Measurements from ENCODE around the gene HPCAL4. TPM values are rescaled to one million over a fixed set of nuclear protein-coding genes. Genes with fewer than 3 reads are reported as not detected.

HPCAL4 gene
- total RNA-seq, 4 donors from 2014 or later = 0.13 to 0.33 TPM; not detected in 2

GRCh38 chr1:39679821-39680220, 11.4 kb downstream of the HPCAL4 start:
- intact Hi-C loops (cut with DNase I) = no loop called here
- 85% methylated on average over 2 of the region's 2 CpGs for WGBS
- no peak for DNase-seq (ENCODE audit: extremely low spot score)
- peaks cover 0 to 42% (median 5%) of the 10 kb centered on the region in 4 donors for H3K27me3 ChIP-seq
- no peak overlapping the region for H3K27ac ChIP-seq (replicated peaks in 1 of 4)
- no peaks in the 10 kb centered on the region for H3K9me3 ChIP-seq
- TF ChIP-seq POLR2A (IDR thresholded peaks at IDR 0.05; ENCODE audit: low read depth) (no peak), EP300 (IDR thresholded peaks at IDR 0.05) (no peak), CTCF (IDR thresholded peaks at IDR 0.05) (no peak), POLR2AphosphoS5 (IDR thresholded peaks at IDR 0.05) (no peak)
- no peaks in the 10 kb centered on the region for H3K4me1 ChIP-seq
- no peak overlapping the region for H3K4me3 ChIP-seq
- no peaks in the 10 kb centered on the region for H3K36me3 ChIP-seq

DNA sequence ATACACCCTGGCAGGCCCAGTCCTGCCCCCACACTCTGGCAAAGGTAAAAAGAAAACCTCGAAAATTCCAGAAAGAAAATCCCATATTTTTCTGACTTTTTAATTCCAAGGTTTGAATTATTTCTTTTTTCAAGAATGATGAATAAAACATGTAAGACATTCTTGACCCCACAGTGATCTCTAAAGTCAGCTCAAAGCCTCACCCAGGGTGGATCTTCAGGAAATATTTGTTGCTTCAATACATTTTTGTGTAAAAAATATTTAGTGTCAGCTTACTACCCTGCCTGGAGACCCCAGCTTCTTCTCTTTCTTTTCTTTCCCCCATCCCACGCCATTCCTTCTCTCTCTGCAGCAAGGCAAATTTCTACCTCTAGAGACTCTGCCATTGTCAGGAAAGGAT, 12.3 kb downstream of the HPCAL4 start:
- Histone ChIP-seq H3K9me3 (no peaks in the 10 kb centered on the region), H3K4me3 (no peak overlapping the region), H3K4me1 (no peaks in the 10 kb centered on the region), H3K36me3 (no peaks in the 10 kb centered on the region), H3K27me3 (peaks cover 0 to 32% (median 3%) of the 10 kb centered on the region in 4 donors), H3K27ac (replicated peaks in 1 of 4) (no peak overlapping the region)
- intact Hi-C loops (cut with DNase I) = no loop called here
- TF ChIP-seq POLR2AphosphoS5 (IDR thresholded peaks at IDR 0.05) (no peak), EP300 (IDR thresholded peaks at IDR 0.05) (no peak)
- no peak for DNase-seq (ENCODE audit: extremely low spot score)
- WGBS = 85% methylated on average over 2 of the region's 2 CpGs

GRCh38 chr1:39677645-39678044, 13.6 kb downstream of the HPCAL4 start:
- no peak overlapping the region for H3K4me3 ChIP-seq
- no peaks in the 10 kb centered on the region for H3K36me3 ChIP-seq
- peaks cover 0 to 1% (median under 1%) of the 10 kb centered on the region in 4 donors for H3K4me1 ChIP-seq
- no peak for DNase-seq (ENCODE audit: extremely low spot score)
- 76% methylated on average over 4 of the region's 4 CpGs for WGBS
- H3K27me3 ChIP-seq = peaks cover 0 to 25% (median under 1%) of the 10 kb centered on the region in 4 donors
- intact Hi-C loops (cut with DNase I) = no loop called here
- TF ChIP-seq POLR2AphosphoS5 (IDR thresholded peaks at IDR 0.05) (no peak), EP300 (IDR thresholded peaks at IDR 0.05) (no peak), POLR2A (IDR thresholded peaks at IDR 0.05; ENCODE audit: low read depth) (no peak), CTCF (IDR thresholded peaks at IDR 0.05) (no peak)
- no peak overlapping the region for H3K27ac ChIP-seq (replicated peaks in 1 of 4)
- no peaks in the 10 kb centered on the region for H3K9me3 ChIP-seq

GRCh38 chr1:39676948-39677548, 14.2 kb downstream of the HPCAL4 start:
- intact Hi-C loops (cut with DNase I) = no loop called here
- H3K27me3 ChIP-seq = peaks cover 0 to 25% (median 3%) of the 10 kb centered on the region in 4 donors
- no peak for DNase-seq (ENCODE audit: extremely low spot score)
- TF ChIP-seq POLR2A (IDR thresholded peaks at IDR 0.05; ENCODE audit: low read depth) (no peak), EP300 (IDR thresholded peaks at IDR 0.05) (no peak), POLR2AphosphoS5 (IDR thresholded peaks at IDR 0.05) (no peak), CTCF (IDR thresholded peaks at IDR 0.05) (no peak)
- no peak overlapping the region for H3K27ac ChIP-seq (replicated peaks in 1 of 4)
- H3K36me3 ChIP-seq = no peaks in the 10 kb centered on the region
- H3K4me3 ChIP-seq = no peak overlapping the region
- H3K4me1 ChIP-seq = peaks cover 4 to 7% (median 6%) of the 10 kb centered on the region in 4 donors
- WGBS = 84% methylated on average over 5 of the region's 6 CpGs
- no peaks in the 10 kb centered on the region for H3K9me3 ChIP-seq

DNA sequence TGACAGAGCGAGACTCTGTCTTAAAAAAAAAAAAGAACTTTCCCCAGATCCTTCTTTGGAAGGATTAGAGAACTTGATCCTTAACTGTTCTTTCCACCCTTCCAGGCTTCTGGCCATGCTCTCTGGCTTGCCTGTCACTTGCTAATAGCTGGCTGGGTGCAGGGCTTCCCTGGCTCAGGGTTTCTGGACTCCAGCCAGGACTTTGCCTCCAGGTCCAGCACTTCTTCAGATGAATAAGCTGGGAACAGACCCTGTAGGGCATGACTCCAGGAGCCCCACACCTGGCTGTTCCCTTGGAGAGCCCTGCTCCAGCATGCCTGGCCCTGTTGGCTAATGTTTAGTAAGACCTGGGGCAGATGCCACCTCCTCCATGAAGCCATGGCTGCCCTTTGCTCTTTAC, 16.0 kb downstream of the HPCAL4 start:
- 67% methylated on average over 1 of the region's 1 CpG for WGBS
- H3K9me3 ChIP-seq = no peaks in the 10 kb centered on the region
- H3K4me3 ChIP-seq = no peak overlapping the region
- H3K4me1 ChIP-seq = peaks cover 15 to 21% (median 18%) of the 10 kb centered on the region in 4 donors
- intact Hi-C loops (cut with DNase I) = no loop called here
- no peak overlapping the region for H3K27ac ChIP-seq (replicated peaks in 1 of 4)
- no peaks in the 10 kb centered on the region for H3K36me3 ChIP-seq
- peaks cover 0 to 38% (median 13%) of the 10 kb centered on the region in 4 donors for H3K27me3 ChIP-seq
- no peak for TF ChIP-seq POLR2A (IDR thresholded peaks at IDR 0.05; ENCODE audit: low read depth)
- no peak for TF ChIP-seq EP300 (IDR thresholded peaks at IDR 0.05)
- no peak for TF ChIP-seq CTCF (IDR thresholded peaks at IDR 0.05)
- no peak for TF ChIP-seq POLR2AphosphoS5 (IDR thresholded peaks at IDR 0.05)
- DNase-seq (ENCODE audit: extremely low spot score) = no peak

Measured in esophagus muscularis mucosa (tissue), 4 donors.